ENCODE measurements around the gene ERGIC2. TPM values are rescaled to one million over a fixed set of nuclear protein-coding genes. Genes with fewer than 3 reads are reported as not detected.

Gene ERGIC2
- total and polyA plus RNA-seq, 2 of the 13 experiments (the other 11 are each of a cell fraction or from before 2014, with no cell fraction given), result 32.6 to 73.5 TPM

DNA sequence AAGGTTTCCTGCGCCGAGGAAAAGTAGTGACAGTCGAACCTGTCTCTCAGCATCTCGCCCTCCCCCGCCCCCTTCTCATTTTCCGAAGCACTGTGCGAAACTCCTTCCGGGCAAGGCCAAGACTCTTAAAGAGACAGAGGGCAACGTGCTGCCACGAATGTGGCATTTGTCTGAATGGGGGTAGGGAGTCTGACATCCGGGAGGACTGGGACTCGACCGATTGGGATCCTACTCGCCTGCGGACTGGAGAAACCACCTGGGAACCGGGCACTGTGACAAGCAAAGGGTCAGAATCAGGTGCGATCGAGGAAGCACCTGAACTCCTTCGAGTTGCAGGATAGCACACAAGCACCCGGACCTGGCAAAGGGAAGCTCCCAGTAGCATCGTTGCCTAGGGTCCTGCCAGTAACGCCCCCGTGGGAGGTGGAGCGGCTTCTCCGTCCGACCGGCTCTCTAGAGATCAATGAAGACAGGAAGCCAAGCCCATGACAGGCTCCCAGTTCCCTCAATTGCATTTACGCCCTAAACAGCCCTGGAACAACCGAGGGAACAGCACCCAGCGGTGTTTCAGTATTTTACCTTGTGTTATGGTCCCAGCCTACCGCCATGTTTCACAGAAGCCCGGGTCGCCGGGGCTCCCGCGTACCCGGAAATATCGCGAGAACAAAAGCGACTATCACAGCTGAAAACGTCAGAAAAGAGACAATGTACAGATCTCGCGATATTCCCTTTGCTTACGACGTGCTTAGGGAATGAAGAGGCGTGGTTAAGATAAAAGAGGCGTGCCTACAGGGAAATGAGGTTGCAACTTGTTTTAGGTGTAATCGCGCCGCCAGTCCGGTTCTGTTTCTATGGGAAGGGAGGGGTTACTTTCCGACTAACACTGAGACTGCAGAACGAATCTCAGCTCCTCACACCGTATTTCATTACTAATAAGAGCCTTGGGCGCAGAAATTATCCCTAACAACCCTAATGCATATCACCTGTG lies at the start of gene ERGIC2 (continued):
- peak; percentile 78; the same call in 1 of the 2 replicates for TF ChIP-seq ZNF652 (CRISPR knock-in tag; IDR thresholded peaks at IDR 0.05; ENCODE audit: borderline replicate concordance, low read depth)
- TF ChIP-seq HOXA3 (CRISPR knock-in tag; IDR thresholded peaks at IDR 0.05), result peak; percentile 61; the same call in 1 of the 2 replicates
- TF ChIP-seq, protein P1, sequence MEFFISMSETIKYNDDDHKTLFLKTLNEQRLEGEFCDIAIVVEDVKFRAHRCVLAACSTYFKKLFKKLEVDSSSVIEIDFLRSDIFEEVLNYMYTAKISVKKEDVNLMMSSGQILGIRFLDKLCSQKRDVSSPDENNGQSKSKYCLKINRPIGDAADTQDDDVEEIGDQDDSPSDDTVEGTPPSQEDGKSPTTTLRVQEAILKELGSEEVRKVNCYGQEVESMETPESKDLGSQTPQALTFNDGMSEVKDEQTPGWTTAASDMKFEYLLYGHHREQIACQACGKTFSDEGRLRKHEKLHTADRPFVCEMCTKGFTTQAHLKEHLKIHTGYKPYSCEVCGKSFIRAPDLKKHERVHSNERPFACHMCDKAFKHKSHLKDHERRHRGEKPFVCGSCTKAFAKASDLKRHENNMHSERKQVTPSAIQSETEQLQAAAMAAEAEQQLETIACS (CRISPR knock-in tag; IDR thresholded peaks at IDR 0.05), result no peak
- TF ChIP-seq, protein P2, sequence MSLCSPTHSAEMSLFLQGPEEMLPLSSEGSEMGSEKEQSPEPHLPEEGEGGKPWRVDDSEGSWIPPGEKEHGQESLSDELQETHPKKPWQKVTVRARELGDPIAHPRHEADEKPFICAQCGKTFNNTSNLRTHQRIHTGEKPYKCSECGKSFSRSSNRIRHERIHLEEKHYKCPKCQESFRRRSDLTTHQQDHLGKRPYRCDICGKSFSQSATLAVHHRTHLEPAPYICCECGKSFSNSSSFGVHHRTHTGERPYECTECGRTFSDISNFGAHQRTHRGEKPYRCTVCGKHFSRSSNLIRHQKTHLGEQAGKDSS (CRISPR knock-in tag; IDR thresholded peaks at IDR 0.05; ENCODE audit: borderline replicate concordance, low read depth), result peak; percentile 69; the same call in 1 of the 2 replicates
- TF ChIP-seq ZNF614 (CRISPR knock-in tag; IDR thresholded peaks at IDR 0.05; ENCODE audit: borderline replicate concordance), result peak; percentile 27; the same call in 1 of the 2 replicates
- TF ChIP-seq, protein P3, sequence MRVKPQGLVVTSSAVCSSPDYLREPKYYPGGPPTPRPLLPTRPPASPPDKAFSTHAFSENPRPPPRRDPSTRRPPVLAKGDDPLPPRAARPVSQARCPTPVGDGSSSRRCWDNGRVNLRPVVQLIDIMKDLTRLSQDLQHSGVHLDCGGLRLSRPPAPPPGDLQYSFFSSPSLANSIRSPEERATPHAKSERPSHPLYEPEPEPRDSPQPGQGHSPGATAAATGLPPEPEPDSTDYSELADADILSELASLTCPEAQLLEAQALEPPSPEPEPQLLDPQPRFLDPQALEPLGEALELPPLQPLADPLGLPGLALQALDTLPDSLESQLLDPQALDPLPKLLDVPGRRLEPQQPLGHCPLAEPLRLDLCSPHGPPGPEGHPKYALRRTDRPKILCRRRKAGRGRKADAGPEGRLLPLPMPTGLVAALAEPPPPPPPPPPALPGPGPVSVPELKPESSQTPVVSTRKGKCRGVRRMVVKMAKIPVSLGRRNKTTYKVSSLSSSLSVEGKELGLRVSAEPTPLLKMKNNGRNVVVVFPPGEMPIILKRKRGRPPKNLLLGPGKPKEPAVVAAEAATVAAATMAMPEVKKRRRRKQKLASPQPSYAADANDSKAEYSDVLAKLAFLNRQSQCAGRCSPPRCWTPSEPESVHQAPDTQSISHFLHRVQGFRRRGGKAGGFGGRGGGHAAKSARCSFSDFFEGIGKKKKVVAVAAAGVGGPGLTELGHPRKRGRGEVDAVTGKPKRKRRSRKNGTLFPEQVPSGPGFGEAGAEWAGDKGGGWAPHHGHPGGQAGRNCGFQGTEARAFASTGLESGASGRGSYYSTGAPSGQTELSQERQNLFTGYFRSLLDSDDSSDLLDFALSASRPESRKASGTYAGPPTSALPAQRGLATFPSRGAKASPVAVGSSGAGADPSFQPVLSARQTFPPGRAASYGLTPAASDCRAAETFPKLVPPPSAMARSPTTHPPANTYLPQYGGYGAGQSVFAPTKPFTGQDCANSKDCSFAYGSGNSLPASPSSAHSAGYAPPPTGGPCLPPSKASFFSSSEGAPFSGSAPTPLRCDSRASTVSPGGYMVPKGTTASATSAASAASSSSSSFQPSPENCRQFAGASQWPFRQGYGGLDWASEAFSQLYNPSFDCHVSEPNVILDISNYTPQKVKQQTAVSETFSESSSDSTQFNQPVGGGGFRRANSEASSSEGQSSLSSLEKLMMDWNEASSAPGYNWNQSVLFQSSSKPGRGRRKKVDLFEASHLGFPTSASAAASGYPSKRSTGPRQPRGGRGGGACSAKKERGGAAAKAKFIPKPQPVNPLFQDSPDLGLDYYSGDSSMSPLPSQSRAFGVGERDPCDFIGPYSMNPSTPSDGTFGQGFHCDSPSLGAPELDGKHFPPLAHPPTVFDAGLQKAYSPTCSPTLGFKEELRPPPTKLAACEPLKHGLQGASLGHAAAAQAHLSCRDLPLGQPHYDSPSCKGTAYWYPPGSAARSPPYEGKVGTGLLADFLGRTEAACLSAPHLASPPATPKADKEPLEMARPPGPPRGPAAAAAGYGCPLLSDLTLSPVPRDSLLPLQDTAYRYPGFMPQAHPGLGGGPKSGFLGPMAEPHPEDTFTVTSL (CRISPR knock-in tag; IDR thresholded peaks at IDR 0.05; ENCODE audit: borderline replicate concordance), result 0 out of 2 replicates have a peak, but pooled peaks have one; percentile 24
- TF ChIP-seq, protein P4, sequence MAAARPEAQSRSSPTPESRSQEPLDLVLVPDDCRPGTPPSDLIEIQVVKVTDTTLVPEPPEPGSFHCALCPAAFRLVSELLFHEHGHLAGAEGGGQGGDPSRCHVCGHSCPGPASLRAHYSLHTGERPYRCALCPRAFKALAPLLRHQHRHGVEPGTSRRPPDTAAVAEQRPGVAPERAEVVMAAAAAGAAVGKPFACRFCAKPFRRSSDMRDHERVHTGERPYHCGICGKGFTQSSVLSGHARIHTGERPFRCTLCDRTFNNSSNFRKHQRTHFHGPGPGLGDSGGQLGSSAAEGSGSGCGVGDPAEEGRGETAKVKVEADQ (CRISPR knock-in tag; IDR thresholded peaks at IDR 0.05; ENCODE audit: borderline replicate concordance), result no peak
- TF ChIP-seq RXRA (CRISPR knock-in tag; IDR thresholded peaks at IDR 0.05), result peak; percentile 29; the same call in 1 of the 2 replicates
- peak; percentile 86 for TF ChIP-seq CREB1 (IDR thresholded peaks at IDR 0.05)
- peak; percentile 97 for TF ChIP-seq CREB1 (CRISPR knock-in tag; IDR thresholded peaks at IDR 0.05)
- no peak for TF ChIP-seq TRIM24 (CRISPR knock-in tag; IDR thresholded peaks at IDR 0.05)
- TF ChIP-seq RFXAP (CRISPR knock-in tag; IDR thresholded peaks at IDR 0.05; ENCODE audit: borderline replicate concordance), result no peak; the same call in 1 of the 2 replicates
- no peak for TF ChIP-seq ZNF143 (CRISPR knock-in tag; IDR thresholded peaks at IDR 0.05)
- TF ChIP-seq, protein P5, sequence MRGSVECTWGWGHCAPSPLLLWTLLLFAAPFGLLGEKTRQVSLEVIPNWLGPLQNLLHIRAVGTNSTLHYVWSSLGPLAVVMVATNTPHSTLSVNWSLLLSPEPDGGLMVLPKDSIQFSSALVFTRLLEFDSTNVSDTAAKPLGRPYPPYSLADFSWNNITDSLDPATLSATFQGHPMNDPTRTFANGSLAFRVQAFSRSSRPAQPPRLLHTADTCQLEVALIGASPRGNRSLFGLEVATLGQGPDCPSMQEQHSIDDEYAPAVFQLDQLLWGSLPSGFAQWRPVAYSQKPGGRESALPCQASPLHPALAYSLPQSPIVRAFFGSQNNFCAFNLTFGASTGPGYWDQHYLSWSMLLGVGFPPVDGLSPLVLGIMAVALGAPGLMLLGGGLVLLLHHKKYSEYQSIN (CRISPR knock-in tag; IDR thresholded peaks at IDR 0.05; ENCODE audit: borderline replicate concordance), result no peak
- peak; percentile 54 to 78; a peak in 3 of 4 replicates for TF ChIP-seq POLR2A (IDR thresholded peaks at IDR 0.05; ENCODE audit: insufficient read depth in 1 of 2, low read depth in 2 of 2, low read length in 2 of 2)
- TF ChIP-seq, protein P6, sequence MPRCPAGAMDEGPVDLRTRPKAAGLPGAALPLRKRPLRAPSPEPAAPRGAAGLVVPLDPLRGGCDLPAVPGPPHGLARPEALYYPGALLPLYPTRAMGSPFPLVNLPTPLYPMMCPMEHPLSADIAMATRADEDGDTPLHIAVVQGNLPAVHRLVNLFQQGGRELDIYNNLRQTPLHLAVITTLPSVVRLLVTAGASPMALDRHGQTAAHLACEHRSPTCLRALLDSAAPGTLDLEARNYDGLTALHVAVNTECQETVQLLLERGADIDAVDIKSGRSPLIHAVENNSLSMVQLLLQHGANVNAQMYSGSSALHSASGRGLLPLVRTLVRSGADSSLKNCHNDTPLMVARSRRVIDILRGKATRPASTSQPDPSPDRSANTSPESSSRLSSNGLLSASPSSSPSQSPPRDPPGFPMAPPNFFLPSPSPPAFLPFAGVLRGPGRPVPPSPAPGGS (CRISPR knock-in tag; IDR thresholded peaks at IDR 0.05), result no peak
- TF ChIP-seq ZNF879 (CRISPR knock-in tag; IDR thresholded peaks at IDR 0.05), result 0 out of 2 replicates have a peak, but pooled peaks have one; percentile 37

All from HepG2 (cell line).